HFF-Myc (cell line): ENCODE data around the gene SOX5.

ENCODE experiments used
- DNase-seq: peaks from one replicate; pipeline ENCODE4 v3.0.0-alpha.2; 2011; ENCODE audit warnings: low read depth; ENCODE audit errors: extremely low read depth
- H3K4me3 ChIP-seq: replicated peaks from 2 replicates; pipeline ENCODE4 v1.5.1; 2011; ENCODE audit warnings: low read depth, mild to moderate bottlenecking, control low read depth, low read length
- CTCF ChIP-seq: IDR thresholded peaks from 2 replicates; pipeline ENCODE4 v1.5.1; 2012; ENCODE audit warnings: mild to moderate bottlenecking, low read depth, low read length, control low read depth; ENCODE audit errors: missing control alignments

The SOX5 gene

GRCh38 chr12:23579257-23579656 lies 370.2 kb downstream of the SOX5 start:
- H3K4me3 ChIP-seq, result no peak overlapping the region

GRCh38 chr12:23576372-23576771 lies 373.1 kb downstream of the SOX5 start:
- no peak for DNase-seq
- H3K4me3 ChIP-seq, result no peak overlapping the region
- no peak for TF ChIP-seq CTCF

More at GRCh38 chr12:23579257-23579656, 370.2 kb downstream of the SOX5 start:
- TF ChIP-seq CTCF, result no peak
- no peak for DNase-seq

- no peak overlapping the region for H3K4me3 ChIP-seq
- TF ChIP-seq CTCF, result no peak
- DNase-seq, result no peak
Measured at GRCh38 chr12:23569356-23569755, 380.1 kb downstream of the SOX5 start.

- no peak for DNase-seq
- TF ChIP-seq CTCF, result no peak
- no peak overlapping the region for H3K4me3 ChIP-seq
Measured at GRCh38 chr12:23566133-23566532, 383.3 kb downstream of the SOX5 start.

- no peak overlapping the region for H3K4me3 ChIP-seq
- DNase-seq, result no peak
- no peak for TF ChIP-seq CTCF
Measured at GRCh38 chr12:23564451-23565152, 384.9 kb downstream of the SOX5 start.

- H3K4me3 ChIP-seq, result no peak overlapping the region
- TF ChIP-seq CTCF, result no peak
- DNase-seq, result no peak
Measured at GRCh38 chr12:23561364-23562345, 387.8 kb downstream of the SOX5 start.
